B cell (primary cell): ENCODE measurements around the gene MED9. TPM values are rescaled to one million over a fixed set of nuclear protein-coding genes. Genes with fewer than 3 reads are reported as not detected.

Experiments
- ATAC-seq: fragments of 200-7000 bp; cut with Tn5 transposase; one replicate; pipeline ENCODE4 v1.10.0; 2021; ENCODE audit warnings: low read depth, mild to moderate bottlenecking, moderate number of reproducible peaks, moderate library complexity
- CTCF ChIA-PET: fragments of 350-600 bp; sonication (Branson Sonifier 250); formaldehyde crosslinking; loops from one replicate; lab custom pipeline; 2021; ENCODE audit warnings: antibody characterized with exemption, inconsistent platforms; lab: Charles Lee
- POLR2A ChIA-PET: fragments of 350-600 bp; sonication (Branson Sonifier 250); formaldehyde crosslinking; loops from one replicate; lab custom pipeline; 2021; ENCODE audit warnings: antibody characterized with exemption; lab: Charles Lee
- DNase-seq: peaks from one replicate; pipeline ENCODE4 v3.0.0; 2013
- H2AFZ ChIP-seq: 2 replicates; pipeline ENCODE4 v1.6.1; 2012; ENCODE audit warnings: mild to moderate bottlenecking, low read depth, low read length; ENCODE audit not compliant: insufficient read depth, poor library complexity, severe bottlenecking
- H3K27ac ChIP-seq, 2 donors: 1 replicate in 1 of 2; 2 replicates in 1 of 2; pipeline ENCODE4 v1.5.1; 2012 to 2013; ENCODE audit warnings: low read length in 2 of 2, mild to moderate bottlenecking in 2 of 2, moderate library complexity in 1 of 2
- H3K27me3 ChIP-seq, 4 experiments: fragments of 200-600 bp in 1 of 4; sonication (generic) in 1 of 4; replicated peaks in 1 of 4; 1 replicate in 2 of 4; 2 replicates in 2 of 4; pipeline versions ENCODE4 v1.6.1 to v1.7.0; 2013 to 2016; ENCODE audit warnings: low read length in 3 of 4, mild to moderate bottlenecking in 2 of 4, mixed read lengths in 1 of 4, moderate library complexity in 1 of 4; ENCODE audit not compliant: insufficient read depth in 4 of 4, control insufficient read depth in 3 of 4; ENCODE audit errors: control extremely low read depth in 1 of 4
- H3K36me3 ChIP-seq, 2 experiments: replicated peaks in 1 of 2; 1 replicate in 1 of 2; 2 replicates in 1 of 2; pipeline versions ENCODE4 v1.6.1 to v1.7.1; 2013; ENCODE audit warnings: low read length in 1 of 2; ENCODE audit not compliant: insufficient read depth in 2 of 2, control insufficient read depth in 1 of 2; ENCODE audit errors: control extremely low read depth in 1 of 2, extremely low read depth in 1 of 2
- H3K4me1 ChIP-seq, 2 donors: fragments of 200-600 bp in 1 of 2; sonication (generic) in 1 of 2; 1 replicate in 1 of 2; 2 replicates in 1 of 2; pipeline versions ENCODE4 v1.5.1 to v1.6.1; 2013 to 2017; ENCODE audit warnings: low read length in 2 of 2; ENCODE audit not compliant: control insufficient read depth in 2 of 2, insufficient read depth in 2 of 2
- H3K4me2 ChIP-seq: replicated peaks from 2 replicates; pipeline ENCODE3; 2012; ENCODE audit warnings: mild to moderate bottlenecking, low read depth, low read length; ENCODE audit not compliant: poor library complexity, severe bottlenecking
- H3K4me3 ChIP-seq, 5 experiments: fragments of 200-600 bp in 1 of 5; sonication (generic) in 1 of 5; 1 replicate in 3 of 5; 2 replicates in 2 of 5; pipeline versions ENCODE4 v1.5.1 to v1.7.0; 2011 to 2016; ENCODE audit warnings: low read length in 4 of 5, mild to moderate bottlenecking in 4 of 5, low read depth in 2 of 5, control low read depth in 1 of 5, moderate library complexity in 1 of 5; ENCODE audit not compliant: insufficient read depth in 1 of 5; ENCODE audit errors: control extremely low read depth in 1 of 5, extremely low read depth in 1 of 5
- H3K79me2 ChIP-seq: fragments of 200-600 bp; sonication (generic); one replicate; pipeline ENCODE4 v1.6.0; 2016; ENCODE audit warnings: low read length; ENCODE audit not compliant: control insufficient read depth, insufficient read depth
- H3K9ac ChIP-seq: fragments of 200-600 bp; sonication (generic); 2 replicates; pipeline ENCODE4 v1.6.1; 2017; ENCODE audit warnings: mild to moderate bottlenecking, low read length, moderate library complexity
- H3K9me3 ChIP-seq, 3 donors: one replicate each; pipeline versions ENCODE4 v1.6.1 to v1.7.1; 2013; ENCODE audit warnings: low read length in 2 of 3; ENCODE audit not compliant: control insufficient read depth in 2 of 3, insufficient read depth in 1 of 3; ENCODE audit errors: control extremely low read depth in 1 of 3
- H4K20me1 ChIP-seq: 2 replicates; pipeline ENCODE4 v1.6.0; 2012; ENCODE audit warnings: mild to moderate bottlenecking, low read length; ENCODE audit not compliant: insufficient read depth, control insufficient read depth, poor library complexity, severe bottlenecking
- H3K27ac Mint-ChIP-seq: one replicate; pipeline ENCODE4 v1.8.0; 2021; ENCODE audit warnings: mixed read lengths
- H3K27me3 Mint-ChIP-seq: one replicate; pipeline ENCODE4 v1.8.0; 2021; ENCODE audit warnings: mixed read lengths
- H3K4me1 Mint-ChIP-seq: one replicate; pipeline ENCODE4 v1.8.0; 2021; ENCODE audit warnings: mixed read lengths
- H3K4me3 Mint-ChIP-seq: one replicate; pipeline ENCODE4 v1.8.0; 2021; ENCODE audit warnings: mixed read lengths
- H3K9me3 Mint-ChIP-seq: one replicate; pipeline ENCODE4 v1.8.0; 2022; ENCODE audit warnings: mixed read lengths; ENCODE audit not compliant: insufficient read depth
- EZH2 ChIP-seq: IDR thresholded peaks from 2 replicates; pipeline ENCODE4 v1.6.1; 2012; ENCODE audit warnings: borderline replicate concordance, low read depth, mild to moderate bottlenecking, moderate library complexity, low read length; ENCODE audit not compliant: insufficient read depth, poor library complexity, severe bottlenecking
- WGBS: methylation state at CpG from one replicate; pipeline ENCODE4 v1.1.5; 2013; ENCODE audit warnings: missing lambda C conversion rate; ENCODE audit not compliant: insufficient coverage; 5-methylcytosine and 5-hydroxymethylcytosine counted together
- intact Hi-C: fragments of 100-400 bp; cut with micrococcal nuclease; formaldehyde crosslinking; loops from one replicate; pipeline ENCODE4 v1.10.0; 2022
- polyA plus RNA-seq: library from polyadenylated mRNA; depleted of rRNA; stranded (reverse); fragments of >200 nt; gene quantifications from 2 replicates; pipeline ENCODE4 v1.2.3, GENCODE V29; 2012
- total RNA-seq, 2 donors: library from RNA; stranded (reverse); fragments of 120-200 nt in 1 of 2; gene quantifications; 1 replicate in 1 of 2; 2 replicates in 1 of 2; pipeline versions ENCODE4 v1.2.3 to v1.2.4, GENCODE V29; 2013 to 2022
- TF ChIP-seq, protein P1 (sequence below): fragments of 200-600 bp; IDR thresholded peaks from one replicate; pipeline ENCODE4 v1.8.0; 2022; ENCODE audit warnings: antibody characterized with exemption, mild to moderate bottlenecking

The MED9 gene
- total and polyA plus RNA-seq, 2 donors (not counting 1 experiment from before 2014, with no cell fraction given): 11.6 to 18.9 TPM

DNA sequence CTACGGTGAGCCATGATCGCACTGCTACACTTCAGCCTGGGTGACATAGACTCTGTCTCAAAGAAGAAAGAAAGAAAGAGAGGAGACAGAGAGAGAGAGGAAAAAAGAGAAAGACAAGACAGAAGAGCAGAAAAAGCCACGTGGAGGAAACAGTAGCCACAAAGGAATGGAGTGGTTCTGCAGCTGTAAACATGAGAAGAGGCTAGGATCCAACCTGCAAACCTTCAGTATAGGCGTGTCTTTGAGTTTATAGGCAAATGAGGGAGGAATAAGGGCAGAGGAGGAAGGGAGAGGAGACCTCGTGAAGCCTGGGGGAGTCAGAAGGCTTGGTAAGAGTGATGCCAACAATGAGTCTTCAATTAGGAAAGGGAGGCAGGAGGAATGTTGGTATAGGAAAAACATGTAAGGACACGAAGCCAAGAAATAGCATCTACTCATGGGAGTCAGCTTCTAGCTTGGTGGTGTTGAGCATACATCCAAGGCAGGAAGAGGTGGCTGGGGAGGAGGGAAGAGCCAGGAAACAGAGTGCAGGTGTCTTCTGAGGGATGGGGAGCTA is 3.9 kb downstream of the MED9 start:
- H3K79me2 ChIP-seq: peaks cover 77% of the 10 kb centered on the region
- H3K9me3 ChIP-seq: no peaks in the 10 kb centered on the region
- H3K27me3 ChIP-seq: no peaks in the 10 kb centered on the region
- DNase-seq: no peak
- no peaks in the 10 kb centered on the region for H3K27me3 Mint-ChIP-seq
- peaks cover 48% of the 10 kb centered on the region for H3K4me1 Mint-ChIP-seq
- ChIA-PET CTCF (no interaction called here), POLR2A (no interaction called here)
- H3K27ac ChIP-seq: no peak overlapping the region
- H3K4me3 Mint-ChIP-seq: no peak overlapping the region
- H3K4me3 ChIP-seq: no peak overlapping the region
- H3K4me2 ChIP-seq: no peak overlapping the region
- intact Hi-C loops: no loop called here
- H3K36me3 ChIP-seq: peaks cover 2 to 3% of the 10 kb centered on the region in 2 experiments
- H3K9ac ChIP-seq: no peak overlapping the region
- no peak for TF ChIP-seq EZH2
- TF ChIP-seq, protein P1, sequence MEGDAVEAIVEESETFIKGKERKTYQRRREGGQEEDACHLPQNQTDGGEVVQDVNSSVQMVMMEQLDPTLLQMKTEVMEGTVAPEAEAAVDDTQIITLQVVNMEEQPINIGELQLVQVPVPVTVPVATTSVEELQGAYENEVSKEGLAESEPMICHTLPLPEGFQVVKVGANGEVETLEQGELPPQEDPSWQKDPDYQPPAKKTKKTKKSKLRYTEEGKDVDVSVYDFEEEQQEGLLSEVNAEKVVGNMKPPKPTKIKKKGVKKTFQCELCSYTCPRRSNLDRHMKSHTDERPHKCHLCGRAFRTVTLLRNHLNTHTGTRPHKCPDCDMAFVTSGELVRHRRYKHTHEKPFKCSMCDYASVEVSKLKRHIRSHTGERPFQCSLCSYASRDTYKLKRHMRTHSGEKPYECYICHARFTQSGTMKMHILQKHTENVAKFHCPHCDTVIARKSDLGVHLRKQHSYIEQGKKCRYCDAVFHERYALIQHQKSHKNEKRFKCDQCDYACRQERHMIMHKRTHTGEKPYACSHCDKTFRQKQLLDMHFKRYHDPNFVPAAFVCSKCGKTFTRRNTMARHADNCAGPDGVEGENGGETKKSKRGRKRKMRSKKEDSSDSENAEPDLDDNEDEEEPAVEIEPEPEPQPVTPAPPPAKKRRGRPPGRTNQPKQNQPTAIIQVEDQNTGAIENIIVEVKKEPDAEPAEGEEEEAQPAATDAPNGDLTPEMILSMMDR: no peak
- WGBS: 50% methylated on average over 6 of the region's 6 CpGs
- no peak overlapping the region for H2AFZ ChIP-seq
- H3K27ac Mint-ChIP-seq: peak overlapping the region; percentile 29
- H3K9me3 Mint-ChIP-seq: no peaks in the 10 kb centered on the region
- no peak for ATAC-seq
- peaks cover 65% of the 10 kb centered on the region for H4K20me1 ChIP-seq
- H3K4me1 ChIP-seq: peaks cover 12 to 17% of the 10 kb centered on the region in 2 donors

DNA sequence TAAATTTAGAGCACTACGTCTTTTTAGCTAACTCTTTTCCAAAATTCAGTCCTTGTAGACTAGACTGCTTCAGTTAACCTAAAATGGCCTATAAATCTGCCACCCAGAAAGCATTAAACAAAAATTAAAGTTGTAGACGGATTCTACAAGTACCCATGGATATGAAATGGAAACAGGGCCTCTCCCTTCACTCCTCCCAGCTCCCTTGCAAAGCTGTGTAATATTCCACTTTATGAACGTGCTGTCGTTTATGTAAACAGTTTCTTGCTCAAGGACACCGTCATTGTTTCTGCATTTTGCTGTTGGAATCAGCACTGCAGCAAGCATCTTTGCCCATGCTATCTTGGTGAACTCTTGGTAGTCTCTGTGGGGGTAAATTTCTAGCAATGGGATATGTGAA is 5.1 kb downstream of the MED9 start:
- Mint-ChIP-seq H3K27ac (no peak overlapping the region), H3K9me3 (no peaks in the 10 kb centered on the region), H3K4me3 (no peak overlapping the region), H3K27me3 (no peaks in the 10 kb centered on the region), H3K4me1 (peaks cover 45% of the 10 kb centered on the region)
- Histone ChIP-seq H3K9me3 (no peaks in the 10 kb centered on the region), H3K4me2 (no peak overlapping the region), H3K27me3 (no peaks in the 10 kb centered on the region), H3K9ac (no peak overlapping the region), H3K27ac (no peak overlapping the region), H3K79me2 (peaks cover 71% of the 10 kb centered on the region), H3K36me3 (peaks cover 2 to 3% of the 10 kb centered on the region in 2 experiments), H3K4me1 (peaks cover 12 to 14% of the 10 kb centered on the region in 2 donors), H3K4me3 (no peak overlapping the region), H2AFZ (no peak overlapping the region), H4K20me1 (peaks cover 70% of the 10 kb centered on the region)
- TF ChIP-seq EZH2: no peak
- TF ChIP-seq, protein P1: no peak
- ChIA-PET CTCF (no interaction called here), POLR2A (no interaction called here)
- DNase-seq: no peak
- 100% methylated on average over 3 of the region's 5 CpGs for WGBS
- intact Hi-C loops: no loop called here
- no peak for ATAC-seq
